H1 (cell line): Measurements from ENCODE around the gene PCNX3. TPM values are rescaled to one million over a fixed set of nuclear protein-coding genes. Genes with fewer than 3 reads are reported as not detected.

ENCODE experiments used
- CHD7 ChIP-seq: fragments of 300-600 bp; sonication (generic); IDR thresholded peaks from 2 replicates; pipeline ENCODE4 v1.7.1; 2012; ENCODE audit warnings: low read length, moderate library complexity, mild to moderate bottlenecking, inconsistent platforms; ENCODE audit not compliant: insufficient replicate concordance
- EP300 ChIP-seq, 2 experiments: IDR thresholded peaks; 1 replicate in 1 of 2; 2 replicates in 1 of 2; pipeline ENCODE4 v1.6.1; 2011 to 2012; ENCODE audit warnings: low read depth in 2 of 2, low read length in 2 of 2, mild to moderate bottlenecking in 2 of 2, borderline replicate concordance in 1 of 2, inconsistent platforms in 1 of 2, moderate library complexity in 1 of 2
- EZH2 ChIP-seq: fragments of 200-600 bp; sonication (generic); IDR thresholded peaks from 2 replicates; pipeline ENCODE4 v1.7.1; 2012; ENCODE audit warnings: low read depth, mild to moderate bottlenecking, moderate library complexity, low read length, inconsistent platforms; ENCODE audit not compliant: severe bottlenecking
- GTF2F1 ChIP-seq: IDR thresholded peaks from 2 replicates; pipeline ENCODE4 v1.6.1; 2012; ENCODE audit warnings: low read depth, low read length, improper control_type of control experiment, borderline replicate concordance
- SUZ12 ChIP-seq: fragments of 200-600 bp; sonication (generic); IDR thresholded peaks from 2 replicates; pipeline ENCODE4 v1.6.1; 2012; ENCODE audit warnings: mild to moderate bottlenecking, inconsistent platforms, low read length, moderate library complexity, mixed read lengths
- TBP ChIP-seq: IDR thresholded peaks from 2 replicates; pipeline ENCODE4 v1.6.1; 2011; ENCODE audit warnings: low read depth, low read length, improper control_type of control experiment
- polyA plus RNA-seq, 7 experiments: library from polyadenylated mRNA; depleted of rRNA in 3 of 7; stranded (reverse) in 5 of 7; unstranded in 2 of 7; fragments of >200 nt in 5 of 7; fragments of 200-250 nt in 2 of 7; gene quantifications; 1 replicate in 5 of 7; 2 replicates in 1 of 7; 4 replicates in 1 of 7; pipeline versions ENCODE4 v1.2.1 to v1.2.3, GENCODE V29; 2011 to 2013; ENCODE audit warnings: missing spikeins in 2 of 7, mixed read lengths in 2 of 7
- total RNA-seq: library from RNA; stranded (reverse); fragmentation: NEBNext Ultra II Directional; extraction: Animal tissue kit (Norgen Biotek cat#: 25700); gene quantifications from 2 replicates; pipeline ENCODE4 v1.2.1, GENCODE V29; 2021

PCNX3 gene
- total and polyA plus RNA-seq, 2 of the 8 experiments (the other 6 are each of a cell fraction or from before 2014, with no cell fraction given): 27.2 to 38.8 TPM

DNA sequence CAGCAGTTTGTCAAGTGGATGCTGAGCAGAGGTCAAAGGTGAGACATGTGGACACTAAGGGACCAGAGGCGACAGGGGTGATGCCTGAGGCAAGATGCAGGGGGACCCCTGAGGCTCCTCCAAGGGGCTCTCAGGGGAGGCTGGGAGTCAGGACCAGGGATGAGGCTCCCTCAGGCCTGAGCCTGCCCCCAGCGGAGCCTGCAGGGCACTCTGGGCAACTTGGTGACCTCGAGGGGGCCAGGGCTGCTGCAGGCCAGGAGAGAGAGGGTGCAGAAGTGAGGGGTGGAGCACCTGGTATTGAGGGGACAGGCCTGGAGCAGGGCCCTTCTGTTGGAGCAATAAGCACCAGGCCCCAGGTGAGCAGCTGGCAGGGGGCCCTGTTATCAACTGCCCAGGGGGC lies 33.6 kb upstream of the PCNX3 start (continued):
- TF ChIP-seq CHD7: no peak
- TF ChIP-seq TBP: no peak
- no peak for TF ChIP-seq GTF2F1
- TF ChIP-seq SUZ12: no peak
- no peak for TF ChIP-seq EP300 (IDR thresholded peaks at IDR 0.05; ENCODE audit: borderline replicate concordance in 1 of 2, low read depth in 2 of 2, low read length in 2 of 2)
- no peak for TF ChIP-seq EZH2
